ENCODE results near the gene MCMBP.

GRCh38 chr10:119863951-119864565, 8.6 kb downstream of the MCMBP start:
- no peak for TF ChIP-seq CTCF (IDR thresholded peaks at IDR 0.05; ENCODE audit: insufficient read depth, low read length)
- no peak for TF ChIP-seq REST (IDR thresholded peaks at IDR 0.05; ENCODE audit: insufficient replicate concordance, low read depth)
- TF ChIP-seq GABPA (IDR thresholded peaks at IDR 0.05; ENCODE audit: low read depth), result no peak
- TF ChIP-seq SPI1 (IDR thresholded peaks at IDR 0.05; ENCODE audit: borderline replicate concordance, low read depth), result no peak
- TF ChIP-seq POLR2AphosphoS5 (IDR thresholded peaks at IDR 0.05; ENCODE audit: low read depth), result no peak

Data from HL-60 (cell line).